IMR-90 (cell line): ENCODE results near the gene NMB. TPM values are rescaled to one million over a fixed set of nuclear protein-coding genes. Genes with fewer than 3 reads are reported as not detected.

Source experiments
- ATAC-seq: fragments of 200-7000 bp; cut with Tn5 transposase; 2 replicates; pipeline ENCODE4 v1.9.1; 2020; ENCODE audit warnings: low read depth, mild to moderate bottlenecking, moderate library complexity
- BruUV-seq: library from RNA; stranded (reverse); fragments of 400-500 nt; replicated peaks from 2 replicates; lab custom pipeline; 2021; lab: Mats Ljungman, UMichigan
- CTCF ChIA-PET: fragments of 300-600 bp; formaldehyde crosslinking; extraction: SDS; loops from one replicate; lab custom pipeline; 2021; ENCODE audit warnings: antibody characterized with exemption; lab: Yijun Ruan, JAX
- POLR2A ChIA-PET: fragments of 300-600 bp; sonication (Branson Sonifier 250); formaldehyde crosslinking; loops from one replicate; lab custom pipeline; 2022; ENCODE audit warnings: antibody characterized with exemption; ENCODE audit not compliant: unreplicated experiment; lab: Charles Lee
- DNase-seq: peaks from one replicate; pipeline ENCODE4 v3.0.0; 2013
- H2AFZ ChIP-seq: replicated peaks from 2 replicates; pipeline ENCODE3; 2013; ENCODE audit warnings: low read length, mild to moderate bottlenecking; ENCODE audit not compliant: poor library complexity
- H2AK5ac ChIP-seq: 2 replicates; pipeline ENCODE4 v1.6.1; 2013; ENCODE audit warnings: low read depth, low read length, inconsistent platforms
- H2AK9ac ChIP-seq: replicated peaks from 2 replicates; pipeline ENCODE3; 2013; ENCODE audit warnings: mild to moderate bottlenecking, low read depth, low read length, moderate library complexity; ENCODE audit not compliant: poor library complexity
- H2BK120ac ChIP-seq: 2 replicates; pipeline ENCODE4 v1.6.1; 2013; ENCODE audit warnings: low read depth, low read length, inconsistent platforms
- H2BK15ac ChIP-seq: 3 replicates; pipeline ENCODE4 v1.6.1; 2013; ENCODE audit warnings: low read depth, low read length, inconsistent platforms
- H2BK20ac ChIP-seq: 2 replicates; pipeline ENCODE4 v1.6.1; 2013; ENCODE audit warnings: low read depth, mild to moderate bottlenecking, inconsistent platforms, low read length, moderate library complexity
- H2BK5ac ChIP-seq: 2 replicates; pipeline ENCODE4 v1.6.1; 2013; ENCODE audit warnings: mild to moderate bottlenecking, low read depth, low read length, inconsistent platforms; ENCODE audit not compliant: poor library complexity, severe bottlenecking
- H3K14ac ChIP-seq: replicated peaks from 2 replicates; pipeline ENCODE4 v1.6.1; 2013; ENCODE audit warnings: low read depth, low read length, inconsistent platforms
- H3K18ac ChIP-seq: 2 replicates; pipeline ENCODE4 v1.6.1; 2013; ENCODE audit warnings: low read depth, low read length, control low read depth
- H3K23ac ChIP-seq: 2 replicates; pipeline ENCODE4 v1.6.1; 2013; ENCODE audit warnings: low read depth, low read length, inconsistent platforms
- H3K27ac ChIP-seq: 2 replicates; pipeline ENCODE4 v1.5.1; 2013; ENCODE audit warnings: mild to moderate bottlenecking, control low read depth, low read length; ENCODE audit not compliant: insufficient read depth
- H3K27me3 ChIP-seq: 2 replicates; pipeline ENCODE4 v1.6.1; 2013; ENCODE audit warnings: low read length; ENCODE audit not compliant: control insufficient read depth, insufficient read depth
- H3K36me3 ChIP-seq: 2 replicates; pipeline ENCODE4 v1.6.1; 2013; ENCODE audit warnings: low read length, mixed read lengths; ENCODE audit not compliant: control insufficient read depth, insufficient read depth
- H3K4ac ChIP-seq: 2 replicates; pipeline ENCODE4 v1.6.1; 2013; ENCODE audit warnings: low read depth, low read length, inconsistent platforms
- H3K4me1 ChIP-seq: 2 replicates; pipeline ENCODE4 v1.6.1; 2013; ENCODE audit warnings: low read length, mixed read lengths; ENCODE audit not compliant: control insufficient read depth, insufficient read depth
- H3K4me2 ChIP-seq: 2 replicates; pipeline ENCODE4 v1.6.1; 2013; ENCODE audit warnings: low read depth, mild to moderate bottlenecking, control low read depth, low read length, moderate library complexity
- H3K4me3 ChIP-seq: 2 replicates; pipeline ENCODE4 v1.5.1; 2013; ENCODE audit warnings: low read depth, mild to moderate bottlenecking, control low read depth, low read length, moderate library complexity; ENCODE audit not compliant: insufficient read depth
- H3K56ac ChIP-seq: 2 replicates; pipeline ENCODE4 v1.6.1; 2013; ENCODE audit warnings: low read length, inconsistent platforms; ENCODE audit not compliant: insufficient read depth; ENCODE audit errors: extremely low read depth
- H3K79me1 ChIP-seq, 2 experiments: 2 replicates each; pipeline ENCODE4 v1.6.1; 2013; ENCODE audit warnings: low read length in 2 of 2, inconsistent platforms in 1 of 2, low read depth in 1 of 2
- H3K9ac ChIP-seq: 2 replicates; pipeline ENCODE4 v1.6.1; 2013; ENCODE audit warnings: low read depth, low read length, control low read depth
- H3K9me1 ChIP-seq: 2 replicates; pipeline ENCODE4 v1.6.1; 2013; ENCODE audit warnings: low read length, inconsistent platforms; ENCODE audit not compliant: insufficient read depth
- H3K9me3 ChIP-seq: 2 replicates; pipeline ENCODE4 v1.6.1; 2013; ENCODE audit warnings: low read length; ENCODE audit not compliant: control insufficient read depth, insufficient read depth
- H4K20me1 ChIP-seq: 2 replicates; pipeline ENCODE4 v1.6.1; 2013; ENCODE audit warnings: low read length, inconsistent platforms; ENCODE audit not compliant: insufficient read depth
- H4K5ac ChIP-seq: 2 replicates; pipeline ENCODE4 v1.6.1; 2013; ENCODE audit warnings: mild to moderate bottlenecking, low read depth, low read length, control low read depth
- H4K8ac ChIP-seq, 2 experiments: 2 replicates each; pipeline ENCODE4 v1.6.1; 2013; ENCODE audit warnings: low read depth in 2 of 2, low read length in 2 of 2, control low read depth in 1 of 2, inconsistent platforms in 1 of 2
- H4K91ac ChIP-seq: 2 replicates; pipeline ENCODE4 v1.6.1; 2013; ENCODE audit warnings: low read depth, low read length, inconsistent platforms; ENCODE audit not compliant: insufficient read depth
- BHLHE40 ChIP-seq: fragments of 150-350 bp; IDR thresholded peaks from 2 replicates; pipeline ENCODE4 v1.6.1; 2016; ENCODE audit warnings: mild to moderate bottlenecking, low read depth, low read length
- CEBPB ChIP-seq: IDR thresholded peaks from 2 replicates; pipeline ENCODE4 v1.6.1; 2012; ENCODE audit warnings: low read depth, low read length, improper control_type of control experiment
- CHD1 ChIP-seq: IDR thresholded peaks from 2 replicates; pipeline ENCODE4 v1.6.1; 2012; ENCODE audit warnings: low read depth, low read length, improper control_type of control experiment
- ELK1 ChIP-seq: fragments of 150-350 bp; IDR thresholded peaks from 2 replicates; pipeline ENCODE4 v1.6.1; 2016; ENCODE audit warnings: low read depth, mild to moderate bottlenecking, low read length, moderate library complexity, borderline replicate concordance
- FOS ChIP-seq: fragments of 150-350 bp; IDR thresholded peaks from 2 replicates; pipeline ENCODE4 v1.6.1; 2016; ENCODE audit warnings: low read depth, low read length
- MAFK ChIP-seq: IDR thresholded peaks from 2 replicates; pipeline ENCODE4 v1.6.1; 2012; ENCODE audit warnings: low read depth, low read length, improper control_type of control experiment
- MAZ ChIP-seq: IDR thresholded peaks from 2 replicates; pipeline ENCODE4 v1.6.1; 2012; ENCODE audit warnings: low read depth, mild to moderate bottlenecking, low read length, improper control_type of control experiment, moderate library complexity, borderline replicate concordance
- NFE2L2 ChIP-seq: fragments of 150-350 bp; IDR thresholded peaks from 2 replicates; pipeline ENCODE4 v1.6.1; 2016; ENCODE audit warnings: low read depth, mild to moderate bottlenecking, low read length
- POLR2A ChIP-seq: IDR thresholded peaks from 2 replicates; pipeline ENCODE4 v1.6.1; 2012; ENCODE audit warnings: mild to moderate bottlenecking, low read depth, low read length
- RAD21 ChIP-seq: IDR thresholded peaks from 2 replicates; pipeline ENCODE4 v1.6.1; 2012; ENCODE audit warnings: low read length, improper control_type of control experiment
- RFX5 ChIP-seq: IDR thresholded peaks from 2 replicates; pipeline ENCODE4 v1.8.0; 2012; ENCODE audit warnings: low read depth, mild to moderate bottlenecking, low read length, moderate library complexity
- SMC3 ChIP-seq: fragments of 150-350 bp; IDR thresholded peaks from 2 replicates; pipeline ENCODE4 v1.6.1; 2016; ENCODE audit warnings: low read depth, mild to moderate bottlenecking, antibody characterized with exemption, low read length, moderate library complexity
- USF2 ChIP-seq: fragments of 150-350 bp; IDR thresholded peaks from 2 replicates; pipeline ENCODE4 v1.6.1; 2017; ENCODE audit warnings: mild to moderate bottlenecking, antibody characterized with exemption, low read length, low read depth
- WGBS, 2 experiments: methylation state at CpG; one replicate each; pipeline versions ENCODE4 v1.1.5 to v1.1.7; 2013; ENCODE audit warnings: missing lambda C conversion rate in 2 of 2; ENCODE audit not compliant: insufficient read length in 1 of 2; ENCODE audit errors: extremely low coverage in 2 of 2; 5-methylcytosine and 5-hydroxymethylcytosine counted together
- dilution Hi-C: fragments of 300-500 bp; cut with HindIII; formaldehyde crosslinking; loops from one replicate; pipeline ENCODE4 v1.14.3; 2018; ENCODE audit warnings: low sequenced_read_pairs; ENCODE audit not compliant: unreplicated experiment
- in situ Hi-C: fragments of 300-500 bp; cut with MboI; formaldehyde crosslinking; loops from 3 replicates; pipeline ENCODE4 v1.14.3; 2019; ENCODE audit warnings: low sequenced_read_pairs, inconsistent platforms, mixed read lengths
- intact Hi-C: fragments of 100-400 bp; cut with micrococcal nuclease; formaldehyde crosslinking; loops from 2 replicates; pipeline ENCODE4 v1.10.0; 2022
- polyA plus RNA-seq, 3 experiments: library from polyadenylated mRNA; depleted of rRNA; stranded (reverse); fragments of >200 nt; gene quantifications; 2 replicates each; pipeline ENCODE4 v1.2.3, GENCODE V29; 2012; ENCODE audit warnings: low replicate concordance in 1 of 3
- total RNA-seq: library from RNA; depleted of rRNA; stranded (reverse); fragments of >200 nt; gene quantifications from 2 replicates; pipeline ENCODE4 v1.2.3, GENCODE V29; 2012
- TF ChIP-seq, protein P1 (sequence below): conservative IDR thresholded peaks from 2 replicates; pipeline ENCODE4 v1.5.1; 2012; ENCODE audit warnings: mild to moderate bottlenecking, low read depth, low read length, improper control_type of control experiment

Gene NMB
- total and polyA plus RNA-seq, 2 of the 4 experiments (the other 2 are of a cell fraction): 1.3 to 3.8 TPM

DNA sequence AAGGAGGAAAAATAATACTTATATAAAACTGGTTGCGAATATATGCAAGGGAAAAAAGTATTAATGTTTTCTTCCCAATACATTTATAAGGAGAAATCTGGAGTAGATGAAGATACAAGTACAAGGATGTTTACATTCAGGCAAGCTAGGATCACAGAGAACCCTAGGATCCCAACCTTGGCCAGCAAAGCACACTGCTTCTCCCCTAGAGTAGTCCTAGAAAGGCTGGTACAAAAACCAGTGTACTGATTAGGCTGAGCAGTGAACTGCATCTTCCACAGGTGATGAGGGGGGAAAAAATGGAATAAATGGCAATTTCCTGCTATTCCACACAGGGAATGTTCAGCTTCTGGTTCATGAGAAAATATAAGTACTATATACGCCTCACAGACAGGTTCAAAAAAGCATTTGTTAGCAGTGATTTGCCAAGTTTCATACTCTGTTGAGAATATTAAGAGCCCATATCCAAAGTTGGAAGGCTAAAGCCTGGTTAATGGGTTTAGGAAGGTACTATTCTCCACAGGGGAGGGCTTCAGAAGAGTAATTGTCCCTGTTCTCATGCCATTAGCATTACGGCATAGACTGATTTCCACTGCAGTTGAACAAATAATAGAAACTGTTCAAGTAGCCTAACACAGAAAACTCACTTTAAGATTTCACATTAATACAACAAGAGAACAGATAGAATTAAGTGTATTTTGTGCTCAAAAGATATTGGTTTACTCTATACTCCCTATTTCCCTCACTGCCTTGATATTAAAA, 10.4 kb upstream of the NMB start:
- POLR2A ChIA-PET: no interaction called here
- CTCF ChIA-PET: no interaction called here

More for the DNA sequence above, 10.4 kb upstream of the NMB start:
- TF ChIP-seq NFE2L2: no peak
- TF ChIP-seq ELK1: no peak
- TF ChIP-seq POLR2A: no peak
- TF ChIP-seq SMC3: no peak
- no peak for TF ChIP-seq MAFK
- TF ChIP-seq, protein P1, sequence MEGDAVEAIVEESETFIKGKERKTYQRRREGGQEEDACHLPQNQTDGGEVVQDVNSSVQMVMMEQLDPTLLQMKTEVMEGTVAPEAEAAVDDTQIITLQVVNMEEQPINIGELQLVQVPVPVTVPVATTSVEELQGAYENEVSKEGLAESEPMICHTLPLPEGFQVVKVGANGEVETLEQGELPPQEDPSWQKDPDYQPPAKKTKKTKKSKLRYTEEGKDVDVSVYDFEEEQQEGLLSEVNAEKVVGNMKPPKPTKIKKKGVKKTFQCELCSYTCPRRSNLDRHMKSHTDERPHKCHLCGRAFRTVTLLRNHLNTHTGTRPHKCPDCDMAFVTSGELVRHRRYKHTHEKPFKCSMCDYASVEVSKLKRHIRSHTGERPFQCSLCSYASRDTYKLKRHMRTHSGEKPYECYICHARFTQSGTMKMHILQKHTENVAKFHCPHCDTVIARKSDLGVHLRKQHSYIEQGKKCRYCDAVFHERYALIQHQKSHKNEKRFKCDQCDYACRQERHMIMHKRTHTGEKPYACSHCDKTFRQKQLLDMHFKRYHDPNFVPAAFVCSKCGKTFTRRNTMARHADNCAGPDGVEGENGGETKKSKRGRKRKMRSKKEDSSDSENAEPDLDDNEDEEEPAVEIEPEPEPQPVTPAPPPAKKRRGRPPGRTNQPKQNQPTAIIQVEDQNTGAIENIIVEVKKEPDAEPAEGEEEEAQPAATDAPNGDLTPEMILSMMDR: no peak
- TF ChIP-seq BHLHE40: no peak
- no peak for TF ChIP-seq CHD1
- no peak for TF ChIP-seq USF2
- TF ChIP-seq CEBPB: no peak
- TF ChIP-seq RFX5: no peak
- TF ChIP-seq FOS: no peak
- TF ChIP-seq RAD21: no peak
- no peak for TF ChIP-seq MAZ
- no peak overlapping the region for H3K4ac ChIP-seq
- H3K9me1 ChIP-seq: peaks cover 17% of the 10 kb centered on the region
- WGBS, 2 experiments: no CpG with 5 or more reads among the region's 3 CpGs
- H3K27me3 ChIP-seq: no peaks in the 10 kb centered on the region
- H2BK15ac ChIP-seq: no peak overlapping the region
- H3K23ac ChIP-seq: no peak overlapping the region
- in situ Hi-C loops: no loop called here
- no peak overlapping the region for H2BK20ac ChIP-seq
- peaks cover 14% of the 10 kb centered on the region for H3K36me3 ChIP-seq
- H3K27ac ChIP-seq: no peak overlapping the region
- H4K91ac ChIP-seq: no peak overlapping the region
- H4K8ac ChIP-seq: no peak overlapping the region
- H4K20me1 ChIP-seq: peaks cover 5% of the 10 kb centered on the region; the same call in 1 of the 2 replicates
- no peak for ATAC-seq
- H2BK120ac ChIP-seq: no peak overlapping the region
- H3K9me3 ChIP-seq: no peaks in the 10 kb centered on the region
- H4K5ac ChIP-seq: no peak overlapping the region
- H3K18ac ChIP-seq: no peak overlapping the region
- H3K9ac ChIP-seq: no peak overlapping the region
- intact Hi-C loops: no loop called here
- no peak overlapping the region for H2AK9ac ChIP-seq
- no peak for DNase-seq
- no peak overlapping the region for H3K56ac ChIP-seq
- no peak overlapping the region for H3K4me3 ChIP-seq
- H3K79me1 ChIP-seq: peaks cover 23 to 49% of the 10 kb centered on the region in 2 experiments; a peak in 3 of 4 replicates
- no TSS peak for BruUV-seq
- H3K4me2 ChIP-seq: no peak overlapping the region
- H2BK5ac ChIP-seq: peak overlapping the region; percentile 15
- H3K14ac ChIP-seq: no peak overlapping the region
- H3K4me1 ChIP-seq: peaks cover 10% of the 10 kb centered on the region
- dilution Hi-C loops: no loop called here
- H2AFZ ChIP-seq: no peak overlapping the region
- no peak overlapping the region for H2AK5ac ChIP-seq
